ENCODE measurements around the gene RNASEH2B.
A peak's percentile ranks its signal among the peaks of the same experiment; 100 is the strongest.

Gene RNASEH2B, protein sequence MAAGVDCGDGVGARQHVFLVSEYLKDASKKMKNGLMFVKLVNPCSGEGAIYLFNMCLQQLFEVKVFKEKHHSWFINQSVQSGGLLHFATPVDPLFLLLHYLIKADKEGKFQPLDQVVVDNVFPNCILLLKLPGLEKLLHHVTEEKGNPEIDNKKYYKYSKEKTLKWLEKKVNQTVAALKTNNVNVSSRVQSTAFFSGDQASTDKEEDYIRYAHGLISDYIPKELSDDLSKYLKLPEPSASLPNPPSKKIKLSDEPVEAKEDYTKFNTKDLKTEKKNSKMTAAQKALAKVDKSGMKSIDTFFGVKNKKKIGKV

GRCh38 chr13:50909605-50910484 lies at the start of gene RNASEH2B:
Gene RNASEH2B (plus strand): TSS chr13:50909791. CDS start chr13:50910077, 286 bp downstream.
- peak; percentile 81 for DNase-seq (ENCODE audit: low spot score)

DNA sequence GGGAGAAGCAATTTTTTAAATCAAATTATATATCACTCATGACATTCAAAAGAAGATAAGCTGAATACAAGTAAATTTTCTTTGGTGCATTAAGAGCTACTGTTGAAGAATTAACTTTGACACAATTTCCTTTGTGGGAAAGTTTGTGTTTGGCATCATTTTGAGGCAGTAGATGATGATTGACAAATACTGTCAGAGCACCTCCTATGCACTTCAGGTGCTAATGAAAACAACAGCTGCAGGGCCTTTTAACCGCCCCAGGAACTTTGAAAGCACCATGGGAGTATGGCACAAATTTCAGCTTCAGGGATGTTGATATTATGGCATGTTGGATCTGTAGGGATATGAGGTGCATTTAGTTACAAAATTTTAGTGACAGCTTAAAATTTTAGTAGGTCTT lies 45.1 kb upstream of the RNASEH2B start:
- no peak for DNase-seq (ENCODE audit: low spot score)

DNA sequence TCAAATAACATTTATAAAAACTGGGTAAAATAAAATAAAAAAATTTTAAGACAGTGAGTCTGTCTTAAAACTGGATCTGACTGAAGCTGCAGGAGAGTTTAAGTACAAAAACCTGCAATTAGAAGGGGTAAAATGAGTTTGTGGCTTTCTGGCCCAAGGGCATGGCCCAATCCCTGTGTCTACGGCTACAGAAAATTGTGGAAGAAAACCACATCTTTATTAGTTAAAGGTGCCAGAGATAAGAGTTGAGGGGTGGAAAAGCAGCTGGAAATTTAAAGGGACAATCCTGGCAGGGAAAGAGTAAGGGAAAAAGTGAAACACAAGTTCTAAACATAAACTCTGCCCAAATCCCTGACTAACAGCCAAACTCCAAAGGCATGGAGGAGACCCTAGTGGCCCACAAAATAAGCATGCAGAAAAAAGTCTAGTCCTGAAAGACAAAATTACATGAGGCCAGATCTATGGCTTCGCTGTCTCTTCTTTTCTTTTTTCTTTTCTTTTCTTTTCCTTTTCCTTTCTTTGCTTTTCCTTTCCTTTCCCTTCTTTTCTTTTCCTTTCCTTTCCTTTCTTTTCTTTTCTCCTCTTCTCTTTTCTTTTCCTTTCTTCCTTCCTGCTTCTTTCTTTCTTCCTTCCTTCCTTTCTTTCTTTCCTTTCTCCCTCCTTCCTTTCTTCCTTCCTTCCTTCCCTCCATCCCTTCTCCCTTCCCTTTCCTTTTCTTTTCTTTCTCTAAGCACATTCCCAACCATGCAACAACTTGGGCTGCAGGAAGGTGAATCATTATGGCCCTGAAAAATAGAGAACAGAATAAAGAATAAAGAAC lies 42.6 kb upstream of the RNASEH2B start:
- no peak for DNase-seq (ENCODE audit: low spot score)

GRCh38 chr13:50867637-50867945 lies 42.0 kb upstream of the RNASEH2B start:
- DNase-seq (ENCODE audit: low spot score): no peak

DNA sequence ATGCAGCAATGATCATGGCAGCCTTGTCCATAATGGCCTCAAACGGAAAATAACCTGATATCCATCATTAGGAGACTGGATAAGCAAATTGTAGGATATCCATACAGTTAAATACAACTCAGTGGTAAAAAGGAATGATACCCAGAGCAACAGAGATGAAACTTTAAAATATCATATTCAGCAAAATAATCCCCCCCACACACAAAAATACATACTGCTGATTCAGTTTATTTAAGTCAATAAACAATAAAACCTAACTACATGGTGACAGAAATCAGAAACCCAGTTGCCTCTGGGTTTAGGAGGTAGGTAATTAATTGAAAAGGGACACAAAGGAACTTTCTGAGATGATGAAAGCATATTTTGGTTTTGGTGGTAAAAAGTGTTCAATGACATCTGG lies 38.2 kb upstream of the RNASEH2B start:
- DNase-seq (ENCODE audit: low spot score): no peak

DNA sequence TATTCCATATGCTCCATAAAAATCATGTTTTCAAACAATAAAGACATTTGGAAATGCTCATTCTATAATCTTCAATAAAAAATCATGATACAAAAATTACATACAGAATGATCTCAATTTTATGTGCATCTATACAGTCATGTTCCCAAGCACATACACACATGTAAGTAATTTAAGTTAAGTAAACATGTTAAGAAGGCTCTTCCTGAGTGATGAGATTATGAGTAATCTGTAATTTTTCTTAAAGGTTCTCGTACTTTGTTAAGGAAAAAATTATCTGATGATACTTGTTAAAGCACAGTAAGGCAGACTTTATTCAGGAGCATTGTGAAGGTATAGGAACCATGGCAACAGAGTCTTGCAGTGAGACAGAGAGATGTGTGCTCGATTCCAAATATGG lies 36.1 kb upstream of the RNASEH2B start:
- no peak for DNase-seq (ENCODE audit: low spot score)

DNA sequence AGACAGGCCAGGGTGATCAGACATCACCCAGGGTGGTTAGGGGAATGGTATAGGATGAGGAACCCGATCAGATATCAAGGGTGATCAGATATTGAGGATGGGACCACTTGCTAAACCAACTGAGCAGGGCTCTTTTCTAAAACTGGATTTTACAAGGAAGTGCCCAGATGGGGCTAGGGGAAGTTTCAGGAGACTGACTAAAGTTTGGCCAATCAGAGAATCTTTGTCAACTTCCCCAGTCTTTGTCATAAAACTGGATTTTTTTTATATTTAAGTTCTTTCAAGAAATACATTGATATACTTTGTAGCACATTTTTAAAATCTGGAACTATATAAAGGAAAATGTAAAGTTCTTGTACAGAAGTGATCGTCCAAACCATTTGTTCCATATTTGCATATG lies 35.6 kb upstream of the RNASEH2B start:
- DNase-seq (ENCODE audit: low spot score): no peak

GRCh38 chr13:50882816-50883435 lies 26.7 kb upstream of the RNASEH2B start:
- DNase-seq (ENCODE audit: low spot score): no peak

GRCh38 chr13:50883728-50884127 lies 25.9 kb upstream of the RNASEH2B start:
- no peak for DNase-seq (ENCODE audit: low spot score)

DNA sequence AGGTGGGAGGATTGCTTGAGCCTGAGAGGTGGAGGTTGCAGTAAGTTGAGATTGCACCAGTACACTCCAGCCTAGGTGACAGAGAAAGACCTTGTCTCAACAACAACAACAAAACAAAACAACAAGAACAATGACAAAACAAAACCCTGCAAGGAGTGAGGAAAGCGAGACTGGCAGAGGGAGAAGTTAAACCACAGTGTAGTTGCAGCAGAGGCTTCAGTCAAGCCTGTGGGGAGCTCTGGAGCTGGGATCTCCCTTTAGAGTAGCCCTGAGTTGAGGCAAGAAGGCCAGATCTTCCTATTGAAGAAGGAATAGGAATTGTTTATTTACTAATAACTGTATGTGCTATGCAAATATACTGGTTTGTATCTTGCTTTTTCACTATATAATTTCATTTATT lies 25.3 kb upstream of the RNASEH2B start:
- DNase-seq (ENCODE audit: low spot score): no peak

DNA sequence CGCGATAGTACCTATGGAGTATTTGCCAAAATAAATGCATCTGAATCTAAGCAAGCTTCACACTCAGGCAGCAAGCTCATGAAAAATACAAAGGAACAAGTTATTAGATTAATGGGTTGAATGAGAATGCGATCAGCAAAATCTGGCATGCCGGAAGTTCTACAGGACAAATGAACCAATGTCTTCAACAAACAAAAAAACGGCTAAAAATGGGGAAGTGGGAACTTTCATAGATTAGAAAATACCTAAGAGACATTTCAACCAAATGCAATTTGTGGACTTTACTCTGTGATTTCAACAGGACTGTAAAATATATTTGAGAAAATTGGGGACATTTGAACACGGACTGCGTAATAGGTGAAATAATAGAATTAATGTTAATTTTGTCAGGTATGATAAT lies 22.4 kb upstream of the RNASEH2B start:
- DNase-seq (ENCODE audit: low spot score): no peak

GRCh38 chr13:50888362-50888761 lies 21.2 kb upstream of the RNASEH2B start:
- no peak for DNase-seq (ENCODE audit: low spot score)

DNA sequence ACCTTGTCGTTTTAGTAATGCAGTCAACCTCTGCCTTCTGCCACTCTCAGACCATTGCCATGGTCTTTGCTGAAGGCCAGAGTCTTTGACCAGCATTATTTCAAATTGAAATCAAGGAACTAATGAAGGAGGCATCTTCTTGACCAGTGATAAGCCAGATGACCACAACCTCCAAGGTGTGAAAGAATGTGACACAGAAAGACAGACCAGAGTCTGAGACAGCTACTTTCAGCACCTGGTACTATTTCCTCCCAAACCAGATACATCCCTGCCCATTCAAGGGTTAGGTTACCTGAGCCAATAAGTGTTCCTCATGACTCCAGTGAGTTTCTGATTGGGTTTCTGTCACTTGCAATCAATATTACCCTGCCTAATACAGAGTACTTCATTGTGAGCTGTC lies 20.3 kb upstream of the RNASEH2B start:
- DNase-seq (ENCODE audit: low spot score): no peak

DNA sequence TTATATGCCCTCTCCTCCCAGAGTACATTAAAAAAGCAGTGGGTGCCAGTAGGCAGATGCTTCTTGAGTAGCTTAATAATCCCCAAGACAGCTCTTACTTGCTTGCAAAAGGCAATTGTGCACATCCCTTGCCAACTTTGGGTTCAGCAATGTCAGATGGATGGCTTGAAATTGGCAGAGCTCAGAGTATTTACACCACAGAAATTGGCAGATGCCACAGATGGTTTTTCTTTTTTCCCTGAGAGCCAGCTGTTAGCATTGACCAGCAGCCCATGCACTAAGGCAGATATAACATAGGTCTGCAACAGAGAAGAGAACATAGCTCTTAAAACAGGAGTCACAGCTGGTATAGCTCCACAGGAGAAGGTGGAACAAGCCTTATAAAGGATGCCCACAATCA lies 18.4 kb upstream of the RNASEH2B start:
- DNase-seq (ENCODE audit: low spot score): no peak

DNA sequence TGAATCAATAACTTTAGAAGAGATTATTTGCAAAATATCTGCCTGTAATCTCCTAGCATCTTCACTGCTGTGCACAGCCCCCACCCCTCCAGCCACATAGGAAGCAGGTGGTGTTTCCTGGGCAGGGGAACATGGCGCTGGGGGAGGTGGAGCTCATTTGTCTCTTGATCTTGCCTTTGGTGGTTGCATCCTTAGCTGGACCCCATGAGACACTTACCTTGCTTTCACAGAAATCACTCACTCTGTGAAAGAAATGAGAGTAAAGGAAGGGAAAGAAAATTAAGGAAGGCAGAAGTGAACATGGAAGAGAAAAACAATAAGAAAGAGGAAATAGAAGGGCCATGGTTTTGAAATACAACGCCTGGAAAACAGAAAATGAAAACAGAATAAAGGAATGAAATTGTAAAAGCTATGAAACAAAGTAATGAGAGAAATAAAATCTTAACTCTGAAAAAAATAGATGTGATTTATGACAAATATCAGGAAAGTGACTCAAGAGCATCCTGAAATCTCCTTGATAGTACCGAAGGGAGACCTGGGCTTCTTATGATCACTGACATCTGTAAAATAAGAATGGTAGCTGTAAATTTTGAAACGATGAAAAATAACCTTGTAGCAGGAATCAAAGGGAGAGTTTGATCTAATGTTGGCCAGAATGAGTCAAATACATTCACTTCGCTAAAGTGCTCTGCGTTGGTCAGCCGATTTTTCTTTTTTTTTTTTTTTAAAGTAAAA lies 17.2 kb upstream of the RNASEH2B start:
- DNase-seq (ENCODE audit: low spot score): no peak

DNA sequence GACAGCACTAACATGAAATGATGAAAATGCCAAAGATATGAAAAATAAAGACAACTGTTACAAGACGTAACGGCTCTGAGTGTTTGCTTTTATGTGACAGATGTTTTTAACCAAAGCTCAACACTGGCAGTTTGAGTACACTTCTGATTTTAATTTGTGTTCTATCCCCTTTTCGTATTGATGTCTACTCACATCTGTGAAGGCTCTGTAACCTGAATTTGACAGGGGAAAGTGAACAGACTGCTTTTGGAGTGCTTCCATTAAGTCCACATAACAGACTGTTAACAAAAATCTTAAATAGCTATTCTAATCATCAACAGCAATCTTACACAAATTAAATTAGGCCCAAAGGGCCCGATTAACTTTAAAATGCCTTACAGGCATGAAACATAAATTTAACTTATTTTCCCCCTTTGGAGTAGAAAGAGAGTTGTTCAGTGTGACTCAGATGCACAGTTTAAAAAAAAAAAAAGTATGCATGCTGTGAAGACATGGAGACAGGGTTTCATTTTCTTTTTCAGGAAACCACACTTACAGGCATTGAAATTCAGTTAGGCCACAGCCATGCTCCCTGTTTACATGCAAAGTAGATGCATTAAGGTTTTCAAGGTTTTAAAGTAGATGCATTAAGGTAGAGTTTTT lies 16.3 kb upstream of the RNASEH2B start:
- DNase-seq (ENCODE audit: low spot score): no peak

DNA sequence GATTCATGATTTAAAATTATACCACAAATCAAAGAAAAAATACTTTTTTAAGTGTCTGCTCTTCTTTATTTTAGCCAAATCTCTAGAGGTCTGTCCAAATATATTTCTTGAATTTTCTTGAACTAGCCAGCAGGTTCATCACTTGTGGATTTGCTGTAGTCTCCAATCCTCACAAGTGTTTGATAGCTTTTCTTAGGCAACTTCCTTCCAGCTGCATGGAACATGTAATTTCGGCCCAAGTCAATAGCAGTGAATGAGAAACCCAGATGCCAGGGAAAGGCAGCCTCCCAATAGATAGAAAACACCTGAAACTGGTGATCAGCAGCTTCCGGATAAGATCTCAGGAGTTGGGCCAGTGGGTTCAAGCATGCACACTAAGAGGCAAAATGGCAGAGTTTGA lies 15.6 kb upstream of the RNASEH2B start:
- no peak for DNase-seq (ENCODE audit: low spot score)

- no peak for DNase-seq (ENCODE audit: low spot score)
Measured at GRCh38 chr13:50894504-50894903, 15.1 kb upstream of the RNASEH2B start.

DNA sequence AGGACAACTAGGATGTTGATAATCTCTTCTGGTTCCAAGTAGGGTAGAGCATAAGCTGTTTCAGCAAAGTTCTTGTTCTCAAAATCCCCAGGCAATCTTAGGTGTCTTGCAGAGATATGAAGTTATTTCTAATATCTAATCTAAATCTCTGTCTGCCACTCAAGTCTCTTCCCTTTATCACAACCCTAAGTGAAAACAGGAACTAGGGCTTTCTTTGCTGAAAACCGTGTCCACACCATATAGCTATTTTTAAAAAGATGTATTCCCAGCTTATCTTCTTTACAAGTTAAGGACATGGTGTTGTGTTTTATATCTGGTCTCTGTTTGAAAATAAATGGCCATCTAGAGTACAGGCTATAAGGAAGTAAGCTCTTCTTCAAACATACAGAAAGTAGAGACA lies 11.3 kb upstream of the RNASEH2B start:
- no peak for DNase-seq (ENCODE audit: low spot score)

DNA sequence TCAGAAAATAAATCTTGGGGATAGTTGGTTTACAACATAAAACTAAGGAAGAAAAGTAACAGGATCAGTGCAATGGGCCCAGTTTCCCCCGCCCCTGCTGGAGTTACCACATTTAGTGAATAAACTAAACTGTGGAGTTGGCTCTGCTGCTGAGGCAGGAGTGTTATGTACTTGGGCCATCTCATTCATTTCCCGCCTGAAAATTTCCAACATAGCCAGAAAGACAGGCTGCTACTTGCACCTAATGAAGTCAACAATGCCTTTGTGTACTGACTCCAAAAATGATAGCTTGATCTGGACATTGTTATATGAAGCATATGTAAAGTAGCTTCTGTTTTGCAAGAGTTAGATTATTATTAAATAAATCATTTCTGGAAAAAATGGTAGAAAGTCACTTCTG lies 7.9 kb upstream of the RNASEH2B start:
- DNase-seq (ENCODE audit: low spot score): no peak

GRCh38 chr13:50905256-50905655 lies 4.3 kb upstream of the RNASEH2B start:
- DNase-seq (ENCODE audit: low spot score): no peak
